Vagina (tissue), 2 donors: ENCODE measurements around the gene ALPK1. TPM values are rescaled to one million over a fixed set of nuclear protein-coding genes. Genes with fewer than 3 reads are reported as not detected.

Source experiments
- DNase-seq, 2 donors: peaks; one replicate each; pipeline ENCODE4 v3.0.0-alpha.2; 2017; ENCODE audit errors: extremely low spot score in 2 of 2
- H3K27ac ChIP-seq: fragments of 200-600 bp; sonication (generic); one replicate; pipeline ENCODE4 v1.5.1; 2019
- H3K27me3 ChIP-seq: fragments of 200-600 bp; sonication (generic); one replicate; pipeline ENCODE4 v1.5.1; 2019
- H3K36me3 ChIP-seq, 2 donors: fragments of 200-600 bp; sonication (generic); one replicate each; pipeline ENCODE4 v1.5.1; 2017 to 2019
- H3K4me1 ChIP-seq: fragments of 200-600 bp; sonication (generic); one replicate; pipeline ENCODE4 v1.5.1; 2019
- H3K4me3 ChIP-seq, 2 donors: fragments of 200-600 bp; sonication (generic); 1 replicate in 1 of 2; 2 replicates in 1 of 2; pipeline ENCODE4 v1.5.1; 2016 to 2019
- H3K9me3 ChIP-seq: fragments of 200-600 bp; sonication (generic); one replicate; pipeline ENCODE4 v1.5.1; 2019
- POLR2A ChIP-seq, 2 donors: fragments of 450-650 bp; IDR thresholded peaks; one replicate each; pipeline ENCODE4 v1.6.1; 2017; ENCODE audit warnings: antibody characterized with exemption in 2 of 2, mild to moderate bottlenecking in 2 of 2, moderate library complexity in 2 of 2
- POLR2AphosphoS5 ChIP-seq, 2 donors: sonication (generic); formaldehyde crosslinking; IDR thresholded peaks; one replicate each; pipeline ENCODE4 v1.9.0; 2017; ENCODE audit warnings: antibody characterized with exemption in 2 of 2, mild to moderate bottlenecking in 2 of 2, low read depth in 1 of 2; ENCODE audit not compliant: insufficient read depth in 1 of 2
- intact Hi-C: fragments of 100-400 bp; cut with DNase I; formaldehyde crosslinking; loops from one replicate; pipeline ENCODE4 v1.15.1; 2023
- total RNA-seq: library from RNA; depleted of rRNA; stranded (reverse); fragments of >200 nt; gene quantifications from one replicate; pipeline ENCODE4 v1.2.3, GENCODE V29; 2016
- TF ChIP-seq, protein P1 (sequence below), 3 experiments: fragments of 450-650 bp in 2 of 3; fragments of 200-600 bp in 1 of 3; sonication (generic) in 1 of 3; IDR thresholded peaks; one replicate each; pipeline ENCODE4 v1.5.1; 2017 to 2019; ENCODE audit warnings: antibody characterized with exemption in 3 of 3, mild to moderate bottlenecking in 2 of 3, moderate library complexity in 2 of 3

The ALPK1 gene
- total RNA-seq, 1 donor from 2014 or later, result 32.2 TPM

GRCh38 chr4:112311516-112311915 is 14.3 kb downstream of the ALPK1 start:
- Histone ChIP-seq H3K27me3 (no peaks in the 10 kb centered on the region), H3K9me3 (no peaks in the 10 kb centered on the region), H3K27ac (no peak overlapping the region), H3K4me3 (no peak overlapping the region), H3K36me3 (no peaks in the 10 kb centered on the region), H3K4me1 (peaks cover 7% of the 10 kb centered on the region)
- TF ChIP-seq, protein P1, sequence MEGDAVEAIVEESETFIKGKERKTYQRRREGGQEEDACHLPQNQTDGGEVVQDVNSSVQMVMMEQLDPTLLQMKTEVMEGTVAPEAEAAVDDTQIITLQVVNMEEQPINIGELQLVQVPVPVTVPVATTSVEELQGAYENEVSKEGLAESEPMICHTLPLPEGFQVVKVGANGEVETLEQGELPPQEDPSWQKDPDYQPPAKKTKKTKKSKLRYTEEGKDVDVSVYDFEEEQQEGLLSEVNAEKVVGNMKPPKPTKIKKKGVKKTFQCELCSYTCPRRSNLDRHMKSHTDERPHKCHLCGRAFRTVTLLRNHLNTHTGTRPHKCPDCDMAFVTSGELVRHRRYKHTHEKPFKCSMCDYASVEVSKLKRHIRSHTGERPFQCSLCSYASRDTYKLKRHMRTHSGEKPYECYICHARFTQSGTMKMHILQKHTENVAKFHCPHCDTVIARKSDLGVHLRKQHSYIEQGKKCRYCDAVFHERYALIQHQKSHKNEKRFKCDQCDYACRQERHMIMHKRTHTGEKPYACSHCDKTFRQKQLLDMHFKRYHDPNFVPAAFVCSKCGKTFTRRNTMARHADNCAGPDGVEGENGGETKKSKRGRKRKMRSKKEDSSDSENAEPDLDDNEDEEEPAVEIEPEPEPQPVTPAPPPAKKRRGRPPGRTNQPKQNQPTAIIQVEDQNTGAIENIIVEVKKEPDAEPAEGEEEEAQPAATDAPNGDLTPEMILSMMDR (IDR thresholded peaks at IDR 0.05), result no peak
- no peak for TF ChIP-seq POLR2A (IDR thresholded peaks at IDR 0.05)
- TF ChIP-seq POLR2AphosphoS5 (IDR thresholded peaks at IDR 0.05; ENCODE audit: insufficient read depth in 1 of 2, low read depth in 1 of 2), result no peak
- DNase-seq, result no peak
- intact Hi-C loops, result no loop called here

DNA sequence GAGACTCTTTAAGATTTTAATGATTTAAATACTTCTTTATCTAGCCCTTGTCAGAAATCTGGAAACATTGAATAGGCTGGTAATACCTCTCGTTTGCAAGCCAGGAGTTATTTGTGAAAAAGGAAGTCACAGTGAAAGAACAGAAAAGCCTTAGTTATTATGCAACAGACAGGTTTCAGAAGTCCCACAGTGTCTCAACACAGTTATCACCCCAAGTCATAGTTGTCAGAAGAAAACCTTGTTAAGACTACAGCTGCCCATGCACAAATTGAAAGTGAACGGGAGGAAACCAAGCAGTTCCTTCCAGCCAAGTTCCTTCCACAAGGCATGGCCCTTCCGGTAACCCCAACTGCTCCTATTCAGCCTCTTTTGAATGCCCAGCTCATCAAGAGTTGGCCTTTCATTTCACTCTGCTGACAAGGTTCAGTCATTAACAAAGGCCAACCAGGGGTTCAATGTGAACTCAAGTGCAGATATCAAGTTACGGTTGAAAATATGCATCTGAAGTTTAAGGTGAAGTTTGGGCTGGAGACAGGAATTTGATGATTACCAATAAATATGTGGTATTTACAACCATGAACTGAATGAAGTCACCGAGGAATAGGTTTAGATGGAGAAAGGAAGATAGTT is 15.6 kb downstream of the ALPK1 start:
- Histone ChIP-seq H3K27ac (no peak overlapping the region), H3K4me3 (no peak overlapping the region), H3K27me3 (no peaks in the 10 kb centered on the region), H3K9me3 (no peaks in the 10 kb centered on the region), H3K36me3 (no peaks in the 10 kb centered on the region), H3K4me1 (peaks cover 7% of the 10 kb centered on the region)
- TF ChIP-seq POLR2AphosphoS5 (IDR thresholded peaks at IDR 0.05; ENCODE audit: insufficient read depth in 1 of 2, low read depth in 1 of 2), result no peak
- intact Hi-C loops, result no loop called here
- no peak for DNase-seq

DNA sequence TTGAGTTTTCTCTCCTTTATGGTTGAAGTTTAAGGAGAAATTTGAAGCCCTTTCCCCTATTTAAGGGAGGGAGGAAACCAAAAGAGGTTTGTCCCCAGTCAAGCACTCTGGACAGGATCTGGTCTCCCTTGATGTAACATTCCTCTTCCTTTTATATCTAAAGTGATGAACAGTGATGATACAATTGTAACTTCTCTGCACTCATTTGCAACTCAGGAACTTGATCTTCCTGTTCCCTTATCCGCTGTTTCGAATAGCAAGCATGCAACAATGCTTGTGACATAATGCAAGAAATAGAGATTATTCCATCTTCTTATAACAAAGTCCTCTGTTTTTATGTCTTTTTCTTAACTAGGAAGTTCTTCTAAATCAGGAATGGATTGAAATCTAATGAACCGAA is 18.3 kb downstream of the ALPK1 start:
- TF ChIP-seq, protein P1 (IDR thresholded peaks at IDR 0.05), result no peak
- TF ChIP-seq POLR2A (IDR thresholded peaks at IDR 0.05) (no peak), POLR2AphosphoS5 (IDR thresholded peaks at IDR 0.05; ENCODE audit: insufficient read depth in 1 of 2, low read depth in 1 of 2) (no peak)
- intact Hi-C loops, result no loop called here
- no peak overlapping the region for H3K4me3 ChIP-seq
- DNase-seq, result no peak
- no peaks in the 10 kb centered on the region for H3K4me1 ChIP-seq
- no peak overlapping the region for H3K27ac ChIP-seq
- no peaks in the 10 kb centered on the region for H3K9me3 ChIP-seq
- no peaks in the 10 kb centered on the region for H3K36me3 ChIP-seq
- no peaks in the 10 kb centered on the region for H3K27me3 ChIP-seq

DNA sequence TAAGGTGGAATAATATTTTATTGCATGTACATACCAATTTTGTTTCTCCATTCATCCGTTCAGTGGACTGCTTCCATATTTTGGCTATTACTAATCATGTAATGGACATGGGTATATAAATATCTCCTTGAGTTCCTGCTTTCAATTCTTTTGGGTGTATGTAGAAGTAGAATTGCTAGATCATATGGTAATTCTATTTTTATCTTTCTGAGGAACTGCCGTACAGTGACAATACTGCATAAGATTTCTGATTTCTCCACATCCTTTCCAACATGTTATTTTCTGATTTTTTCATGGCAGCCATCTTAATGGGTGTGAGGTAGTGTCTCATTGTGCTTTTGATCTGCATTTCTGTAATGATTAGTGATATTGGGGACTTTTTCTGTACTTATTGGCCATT is 19.2 kb downstream of the ALPK1 start:
- TF ChIP-seq POLR2AphosphoS5 (IDR thresholded peaks at IDR 0.05; ENCODE audit: insufficient read depth in 1 of 2, low read depth in 1 of 2) (no peak), POLR2A (IDR thresholded peaks at IDR 0.05) (no peak)
- TF ChIP-seq, protein P1 (IDR thresholded peaks at IDR 0.05), result no peak
- intact Hi-C loops, result no loop called here

DNA sequence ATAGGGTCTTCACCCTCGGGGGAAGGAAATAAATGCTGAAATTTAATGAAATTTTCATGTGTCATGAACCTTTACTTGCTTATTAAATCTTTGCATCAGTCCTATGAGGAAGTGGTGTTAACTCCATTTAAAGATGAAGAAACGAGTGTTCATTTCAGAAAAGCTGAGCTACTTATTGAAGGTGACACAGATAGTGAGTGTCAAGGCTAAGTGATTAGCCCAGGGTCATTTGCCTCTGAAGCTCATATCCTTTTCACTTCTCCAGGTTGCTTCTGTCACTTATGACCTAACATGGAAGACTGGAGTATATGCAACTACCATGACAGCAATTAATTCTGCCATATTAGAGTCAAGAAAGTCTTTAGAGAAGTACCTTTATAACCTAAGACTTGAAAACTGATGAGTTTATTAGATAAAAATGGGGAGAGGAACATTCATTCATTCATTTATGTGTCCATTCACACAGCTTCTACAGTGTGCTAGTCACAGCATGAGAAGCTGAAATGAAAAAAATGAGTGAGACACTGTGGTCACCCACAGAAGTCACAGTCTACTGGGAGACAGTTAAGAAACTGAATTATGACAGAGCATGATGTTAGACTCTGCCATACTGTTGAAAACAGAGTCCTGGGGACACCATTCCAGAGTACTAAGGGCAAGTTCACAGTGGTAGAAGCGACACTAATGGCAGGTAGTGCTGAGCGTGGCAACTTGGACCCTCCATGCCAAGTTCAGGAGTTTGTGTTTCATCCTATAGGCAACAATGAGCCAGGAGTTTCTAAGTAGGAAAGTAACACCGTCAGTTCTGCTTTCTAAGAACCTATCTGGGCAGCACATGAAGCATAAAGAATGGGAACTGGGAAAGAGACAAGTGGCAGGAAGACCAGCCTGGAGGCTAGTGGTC is 21.3 kb downstream of the ALPK1 start:
- no peak for DNase-seq
- Histone ChIP-seq H3K4me1 (no peaks in the 10 kb centered on the region), H3K27me3 (no peaks in the 10 kb centered on the region), H3K36me3 (no peaks in the 10 kb centered on the region), H3K27ac (no peak overlapping the region), H3K9me3 (no peaks in the 10 kb centered on the region), H3K4me3 (no peak overlapping the region)
- intact Hi-C loops, result no loop called here
- TF ChIP-seq, protein P1 (IDR thresholded peaks at IDR 0.05), result no peak
- no peak for TF ChIP-seq POLR2AphosphoS5 (IDR thresholded peaks at IDR 0.05; ENCODE audit: insufficient read depth in 1 of 2, low read depth in 1 of 2)
- no peak for TF ChIP-seq POLR2A (IDR thresholded peaks at IDR 0.05)

More for the DNA sequence above, 19.2 kb downstream of the ALPK1 start:
- H3K27ac ChIP-seq, result no peak overlapping the region
- no peaks in the 10 kb centered on the region for H3K36me3 ChIP-seq
- DNase-seq, result no peak
- H3K27me3 ChIP-seq, result no peaks in the 10 kb centered on the region
- no peak overlapping the region for H3K4me3 ChIP-seq
- H3K4me1 ChIP-seq, result no peaks in the 10 kb centered on the region
- H3K9me3 ChIP-seq, result no peaks in the 10 kb centered on the region
